T-helper 2 cell treated with Interferon-gamma antibody and Interleukin-4, amounts not matched to agents 5 μg/mL and 100 μg/mL, for 36 hours (primary cell): ENCODE measurements around the gene TEF.

Experiments
- DNase-seq: peaks from one replicate; pipeline ENCODE4 v3.0.0; 2021; ENCODE audit warnings: low spot score
- H3K27ac Mint-ChIP-seq: one replicate; pipeline ENCODE4 v1.8.0; 2021; ENCODE audit warnings: mild to moderate bottlenecking, mixed read lengths
- H3K27me3 Mint-ChIP-seq: one replicate; pipeline ENCODE4 v1.8.0; 2021; ENCODE audit warnings: low read depth, mixed read lengths
- H3K36me3 Mint-ChIP-seq: one replicate; pipeline ENCODE4 v1.8.0; 2021; ENCODE audit warnings: low read depth, mixed read lengths
- H3K4me1 Mint-ChIP-seq: one replicate; pipeline ENCODE4 v1.8.0; 2021; ENCODE audit warnings: low read depth, mixed read lengths
- H3K4me3 Mint-ChIP-seq: one replicate; pipeline ENCODE4 v1.8.0; 2022; ENCODE audit warnings: mild to moderate bottlenecking, moderate library complexity, mixed read lengths
- H3K9me3 Mint-ChIP-seq: one replicate; pipeline ENCODE4 v1.8.0; 2021; ENCODE audit warnings: mixed read lengths

TEF gene

DNA sequence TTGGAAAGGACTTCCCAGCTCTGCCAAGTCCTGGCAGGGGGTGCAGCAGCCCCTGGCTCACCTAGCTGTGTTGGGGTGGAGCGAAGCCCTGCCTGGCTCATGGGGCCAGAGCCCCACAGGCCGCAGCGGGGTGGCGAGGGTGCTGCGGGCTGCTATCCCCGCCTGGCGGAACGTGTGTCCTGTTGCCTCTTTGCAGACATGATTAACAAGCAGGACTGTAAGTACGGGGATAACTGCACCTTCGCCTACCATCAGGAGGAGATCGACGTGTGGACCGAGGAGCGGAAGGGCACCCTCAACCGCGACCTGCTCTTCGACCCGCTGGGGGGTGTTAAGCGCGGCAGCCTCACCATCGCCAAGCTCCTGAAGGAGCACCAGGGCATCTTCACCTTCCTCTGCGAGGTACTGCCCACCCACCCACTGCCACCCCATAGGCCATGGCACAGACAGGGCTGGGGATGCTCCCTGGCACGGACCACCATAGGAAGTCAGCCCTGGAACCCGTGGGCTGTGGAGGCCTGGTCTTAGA, 35.9 kb upstream of the TEF start:
- no peak for DNase-seq
- H3K4me3 Mint-ChIP-seq: no peak overlapping the region
- H3K36me3 Mint-ChIP-seq: peaks cover 27% of the 10 kb centered on the region
- no peaks in the 10 kb centered on the region for H3K27me3 Mint-ChIP-seq
- no peak overlapping the region for H3K27ac Mint-ChIP-seq
- H3K4me1 Mint-ChIP-seq: no peaks in the 10 kb centered on the region
- no peaks in the 10 kb centered on the region for H3K9me3 Mint-ChIP-seq

DNA sequence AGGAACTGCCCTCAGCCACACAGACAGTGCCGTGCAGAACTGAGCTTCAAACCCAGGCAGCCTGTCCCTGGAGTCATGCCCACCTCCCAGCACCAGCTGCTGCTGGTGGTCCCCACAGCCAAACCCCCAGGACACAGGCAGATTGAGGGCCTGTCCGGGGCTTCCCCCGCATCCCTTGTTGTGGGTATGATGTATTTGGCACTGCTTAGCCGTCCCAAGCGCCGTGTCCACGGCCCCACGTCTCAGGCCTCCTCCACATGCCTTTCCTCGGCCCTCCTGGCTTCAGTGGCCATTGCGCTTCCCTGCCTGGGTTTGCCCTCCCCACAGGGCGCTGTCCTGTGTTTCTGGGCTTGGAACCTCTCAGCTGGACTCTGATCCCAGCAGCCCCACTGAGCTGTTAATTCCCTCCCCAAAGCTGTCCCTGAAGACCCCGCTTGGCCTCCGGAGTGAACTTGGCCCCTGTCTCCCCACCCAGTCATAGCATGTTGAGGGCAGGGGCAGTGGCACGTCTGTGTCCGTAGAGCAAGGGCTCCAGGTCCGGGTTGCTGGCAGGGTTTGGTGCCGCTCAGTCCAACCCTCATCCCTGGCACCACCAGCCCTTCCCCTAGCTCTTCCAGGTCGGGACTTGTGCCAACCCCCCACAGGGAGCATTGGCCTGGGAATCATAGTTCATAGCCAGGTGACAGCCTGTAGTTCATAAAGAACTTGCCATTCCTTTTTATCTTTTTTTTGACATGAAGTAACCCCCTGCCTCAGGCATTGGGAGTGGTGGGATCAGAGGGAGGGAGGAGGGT, 34.5 kb upstream of the TEF start:
- no peak overlapping the region for H3K4me3 Mint-ChIP-seq
- H3K9me3 Mint-ChIP-seq: no peaks in the 10 kb centered on the region
- no peak overlapping the region for H3K27ac Mint-ChIP-seq
- DNase-seq: no peak
- H3K27me3 Mint-ChIP-seq: no peaks in the 10 kb centered on the region
- no peaks in the 10 kb centered on the region for H3K4me1 Mint-ChIP-seq
- peaks cover 29% of the 10 kb centered on the region for H3K36me3 Mint-ChIP-seq

DNA sequence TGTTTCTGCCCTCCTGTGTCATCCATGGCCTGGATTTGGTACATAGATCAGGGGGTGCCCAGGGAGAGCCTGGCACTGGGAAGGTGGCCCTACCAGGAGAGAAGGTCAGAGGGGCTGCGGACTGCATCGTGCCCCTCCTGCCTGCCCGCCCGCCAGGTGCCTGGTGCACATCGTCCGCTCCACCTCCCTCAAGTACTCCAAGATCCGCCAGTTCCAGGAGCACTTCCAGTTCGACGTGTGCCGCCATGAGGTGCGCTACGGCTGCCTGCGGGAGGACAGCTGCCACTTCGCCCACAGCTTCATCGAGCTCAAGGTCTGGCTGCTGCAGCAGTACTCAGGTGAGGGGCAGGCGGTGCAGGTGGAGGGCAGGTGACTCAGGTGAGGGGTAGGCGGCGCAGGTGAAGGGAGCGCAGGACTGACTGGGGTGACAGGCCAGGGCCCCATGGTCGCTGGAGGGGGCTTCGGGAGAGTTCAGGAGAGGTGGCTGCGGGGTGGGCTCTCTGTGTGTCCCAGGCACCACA, 32.7 kb upstream of the TEF start:
- Mint-ChIP-seq H3K4me3 (no peak overlapping the region), H3K36me3 (peaks cover 31% of the 10 kb centered on the region), H3K4me1 (no peaks in the 10 kb centered on the region), H3K9me3 (no peaks in the 10 kb centered on the region), H3K27me3 (no peaks in the 10 kb centered on the region), H3K27ac (no peak overlapping the region)
- no peak for DNase-seq

DNA sequence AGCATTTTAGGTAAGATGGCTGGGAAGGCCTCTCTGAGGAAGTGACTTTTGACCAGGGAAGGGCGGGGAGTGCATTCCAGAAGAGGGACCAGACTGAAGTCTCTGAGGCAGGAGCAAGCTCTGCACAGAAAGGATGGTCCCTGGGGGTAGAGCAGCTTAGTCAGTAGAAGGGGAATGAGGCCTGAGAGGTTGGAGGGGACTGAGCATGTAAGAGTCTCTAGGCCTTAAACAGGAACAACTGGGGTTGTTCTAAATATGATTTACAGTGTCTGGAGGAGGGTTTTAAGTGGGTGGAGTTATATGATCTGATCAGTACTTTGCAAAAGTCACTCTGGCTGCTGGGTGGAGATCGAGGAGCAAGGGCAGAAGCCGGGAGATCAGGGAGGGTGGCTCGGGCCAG, 31.7 kb upstream of the TEF start:
- H3K9me3 Mint-ChIP-seq: no peaks in the 10 kb centered on the region
- H3K36me3 Mint-ChIP-seq: peaks cover 28% of the 10 kb centered on the region
- no peak overlapping the region for H3K4me3 Mint-ChIP-seq
- DNase-seq: no peak
- peak overlapping the region; percentile 15 for H3K27ac Mint-ChIP-seq
- no peaks in the 10 kb centered on the region for H3K4me1 Mint-ChIP-seq
- H3K27me3 Mint-ChIP-seq: no peaks in the 10 kb centered on the region

DNA sequence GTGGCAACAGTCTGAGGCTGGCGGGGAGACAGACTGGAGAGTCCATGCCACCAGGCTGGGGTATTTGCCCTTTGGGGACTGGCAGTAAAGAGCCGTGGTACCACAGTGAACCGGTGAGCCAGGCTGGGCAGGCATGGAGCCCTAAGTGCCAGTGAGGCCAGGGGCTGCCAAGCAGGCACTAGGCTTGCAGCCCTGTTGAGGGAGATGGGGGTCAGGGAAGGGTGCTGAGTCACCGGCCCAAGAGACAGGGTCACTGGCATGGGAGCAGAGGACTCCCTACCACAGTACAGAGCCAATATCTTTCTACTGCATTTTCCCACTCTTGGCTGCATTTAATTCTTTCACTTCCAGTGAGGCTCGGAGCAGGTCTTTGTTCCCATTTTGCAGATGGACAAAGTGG, 30.7 kb upstream of the TEF start:
- H3K4me1 Mint-ChIP-seq: no peaks in the 10 kb centered on the region
- no peak for DNase-seq
- peaks cover 28% of the 10 kb centered on the region for H3K36me3 Mint-ChIP-seq
- H3K27ac Mint-ChIP-seq: no peak overlapping the region
- H3K9me3 Mint-ChIP-seq: no peaks in the 10 kb centered on the region
- no peak overlapping the region for H3K4me3 Mint-ChIP-seq
- H3K27me3 Mint-ChIP-seq: no peaks in the 10 kb centered on the region

DNA sequence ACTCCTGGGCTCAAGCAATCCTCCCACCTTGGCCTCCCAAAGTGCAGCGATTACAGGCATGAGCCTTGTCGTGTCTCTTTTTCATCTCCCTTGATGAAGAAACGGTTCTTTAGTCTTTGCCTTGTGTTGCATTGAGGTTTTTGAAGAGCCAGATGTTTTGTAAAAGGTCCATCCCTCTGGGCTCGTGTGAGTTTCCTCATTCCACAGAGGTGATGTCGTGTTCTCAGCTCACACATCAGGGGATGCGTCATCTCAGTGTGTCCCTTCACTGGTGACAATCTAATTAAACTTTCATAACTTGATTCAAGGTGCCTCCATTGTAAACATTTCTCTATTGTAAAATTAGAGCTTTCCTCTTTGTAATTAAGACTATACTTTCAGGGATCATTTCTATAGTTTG, 29.7 kb upstream of the TEF start:
- Mint-ChIP-seq H3K9me3 (no peaks in the 10 kb centered on the region), H3K36me3 (peaks cover 30% of the 10 kb centered on the region), H3K27me3 (no peaks in the 10 kb centered on the region), H3K27ac (no peak overlapping the region), H3K4me3 (no peak overlapping the region), H3K4me1 (no peaks in the 10 kb centered on the region)
- DNase-seq: no peak

DNA sequence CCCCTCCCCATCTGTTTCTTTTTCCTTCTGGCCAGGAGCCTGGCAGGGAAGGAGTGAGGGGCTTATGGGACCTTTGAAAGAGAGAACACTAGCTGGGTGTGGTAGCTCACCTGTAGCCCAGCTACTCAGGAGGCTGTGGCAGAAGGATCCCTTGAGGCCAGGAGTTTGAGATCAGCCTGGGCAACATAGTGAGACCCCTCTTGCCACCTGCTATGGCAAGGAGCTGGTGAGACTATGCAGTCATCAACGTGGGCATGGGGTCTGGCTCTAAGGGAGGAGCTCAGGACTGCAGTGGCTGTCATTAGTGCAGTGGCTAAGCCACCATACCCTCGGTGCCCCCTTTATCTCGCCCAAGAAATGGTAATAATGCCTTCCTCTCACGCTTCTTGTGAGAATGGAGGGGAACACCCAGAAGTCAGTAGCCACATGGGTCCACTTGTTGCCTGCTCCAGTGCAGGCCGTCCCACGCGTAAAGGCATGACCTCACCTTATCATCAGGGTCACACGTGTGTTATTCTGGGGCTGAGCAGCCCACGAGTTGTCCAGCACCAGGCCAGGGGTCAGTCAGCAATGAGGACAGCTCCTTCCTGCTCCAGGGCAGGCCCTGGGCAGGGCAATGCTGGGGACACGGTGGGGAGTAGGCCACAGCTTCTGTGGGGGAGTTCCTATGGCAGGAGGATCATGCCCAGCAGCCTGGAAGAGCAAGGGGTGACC, 27.7 kb upstream of the TEF start:
- no peaks in the 10 kb centered on the region for H3K4me1 Mint-ChIP-seq
- no peaks in the 10 kb centered on the region for H3K27me3 Mint-ChIP-seq
- no peak overlapping the region for H3K4me3 Mint-ChIP-seq
- no peak for DNase-seq
- peaks cover 23% of the 10 kb centered on the region for H3K36me3 Mint-ChIP-seq
- no peak overlapping the region for H3K27ac Mint-ChIP-seq
- H3K9me3 Mint-ChIP-seq: no peaks in the 10 kb centered on the region

DNA sequence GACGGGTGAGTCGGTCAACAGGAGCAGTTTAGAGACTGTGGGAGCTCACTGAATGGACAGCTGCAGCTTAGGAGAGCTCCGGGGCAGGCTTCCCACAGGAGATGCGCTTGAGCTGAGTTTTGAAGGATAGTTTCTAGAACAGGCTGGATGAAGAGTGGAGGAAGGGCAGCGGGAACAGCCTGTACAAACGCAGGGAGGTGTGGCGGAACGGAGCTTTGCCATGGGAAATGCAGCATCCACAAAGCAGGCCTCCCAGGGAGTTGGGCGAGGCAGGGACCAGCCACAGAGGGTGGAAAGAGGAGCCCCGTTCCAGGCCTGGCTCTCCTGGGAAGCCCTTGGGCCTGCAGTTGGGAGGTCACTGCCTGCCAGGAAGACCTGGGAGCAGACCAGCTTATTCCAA, 26.8 kb upstream of the TEF start:
- no peak overlapping the region for H3K4me3 Mint-ChIP-seq
- no peaks in the 10 kb centered on the region for H3K4me1 Mint-ChIP-seq
- peaks cover 24% of the 10 kb centered on the region for H3K36me3 Mint-ChIP-seq
- H3K27ac Mint-ChIP-seq: no peak overlapping the region
- DNase-seq: no peak
- no peaks in the 10 kb centered on the region for H3K27me3 Mint-ChIP-seq
- no peaks in the 10 kb centered on the region for H3K9me3 Mint-ChIP-seq

DNA sequence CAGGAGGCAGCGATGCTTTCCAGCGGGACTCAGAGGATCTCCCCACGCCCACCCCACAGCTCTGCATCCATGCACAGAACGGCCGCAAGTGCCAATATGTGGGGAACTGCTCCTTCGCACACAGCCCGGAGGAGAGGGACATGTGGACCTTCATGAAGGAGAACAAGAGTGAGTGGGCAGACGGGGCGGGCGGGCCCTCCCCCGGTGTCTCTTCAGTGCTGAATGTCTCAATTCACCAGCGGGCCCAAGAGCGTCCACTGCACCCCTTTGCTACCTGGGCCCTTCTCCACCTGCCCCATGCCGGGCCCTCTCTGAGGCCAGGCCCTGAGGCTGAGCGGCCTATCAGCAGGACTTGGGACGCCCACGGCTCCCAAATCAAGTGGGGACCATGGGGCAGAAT, 25.8 kb upstream of the TEF start:
- Mint-ChIP-seq H3K27ac (no peak overlapping the region), H3K36me3 (peaks cover 17% of the 10 kb centered on the region), H3K4me3 (no peak overlapping the region), H3K9me3 (no peaks in the 10 kb centered on the region), H3K4me1 (no peaks in the 10 kb centered on the region), H3K27me3 (no peaks in the 10 kb centered on the region)
- DNase-seq: no peak

DNA sequence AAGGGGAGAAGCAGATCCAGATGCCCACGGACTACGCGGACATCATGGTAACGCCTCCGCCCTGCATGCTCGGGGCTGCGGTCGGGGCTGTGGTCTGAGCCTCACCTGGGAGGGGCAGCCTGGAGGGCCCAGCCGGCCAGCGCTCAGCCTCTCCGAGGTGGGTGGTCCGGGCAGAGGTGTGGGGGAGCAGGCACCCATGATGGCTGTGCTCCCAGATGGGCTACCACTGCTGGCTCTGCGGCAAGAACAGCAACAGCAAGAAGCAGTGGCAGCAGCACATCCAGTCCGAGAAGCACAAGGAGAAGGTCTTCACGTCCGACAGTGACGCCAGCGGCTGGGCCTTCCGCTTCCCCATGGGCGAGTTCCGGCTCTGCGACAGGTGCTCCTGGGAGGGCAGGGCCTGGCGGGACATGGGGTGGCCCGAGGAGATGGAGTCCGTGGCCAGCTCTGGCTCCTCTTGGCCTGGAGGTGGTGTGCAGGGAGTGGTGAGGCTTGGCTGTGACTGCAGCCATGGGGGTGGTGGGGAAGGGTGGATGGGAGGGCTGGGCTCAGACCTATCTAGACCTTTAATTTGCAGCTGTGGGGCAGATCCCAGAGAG, 25.2 kb upstream of the TEF start:
- Mint-ChIP-seq H3K36me3 (peaks cover 17% of the 10 kb centered on the region), H3K4me1 (no peaks in the 10 kb centered on the region), H3K27me3 (no peaks in the 10 kb centered on the region), H3K9me3 (no peaks in the 10 kb centered on the region), H3K27ac (no peak overlapping the region), H3K4me3 (no peak overlapping the region)
- no peak for DNase-seq

DNA sequence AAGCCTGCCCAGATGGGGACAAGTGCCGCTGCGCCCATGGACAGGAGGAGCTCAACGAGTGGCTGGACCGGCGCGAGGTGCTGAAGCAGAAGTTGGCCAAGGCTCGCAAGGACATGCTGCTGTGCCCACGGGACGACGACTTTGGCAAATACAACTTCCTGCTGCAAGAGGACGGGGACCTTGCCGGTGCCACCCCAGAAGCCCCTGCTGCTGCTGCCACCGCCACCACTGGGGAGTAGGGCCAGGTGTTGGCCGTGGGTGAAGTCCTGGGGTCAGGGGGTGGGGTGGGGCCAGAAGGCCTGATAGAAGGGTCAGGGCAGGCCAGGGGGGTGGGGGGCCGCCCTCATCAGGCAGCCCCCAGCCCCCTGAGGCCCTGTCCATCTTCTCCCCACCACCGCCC, 24.6 kb upstream of the TEF start:
- Mint-ChIP-seq H3K4me1 (no peaks in the 10 kb centered on the region), H3K36me3 (peaks cover 14% of the 10 kb centered on the region), H3K27me3 (no peaks in the 10 kb centered on the region), H3K27ac (no peak overlapping the region), H3K4me3 (no peak overlapping the region), H3K9me3 (no peaks in the 10 kb centered on the region)
- DNase-seq: no peak

DNA sequence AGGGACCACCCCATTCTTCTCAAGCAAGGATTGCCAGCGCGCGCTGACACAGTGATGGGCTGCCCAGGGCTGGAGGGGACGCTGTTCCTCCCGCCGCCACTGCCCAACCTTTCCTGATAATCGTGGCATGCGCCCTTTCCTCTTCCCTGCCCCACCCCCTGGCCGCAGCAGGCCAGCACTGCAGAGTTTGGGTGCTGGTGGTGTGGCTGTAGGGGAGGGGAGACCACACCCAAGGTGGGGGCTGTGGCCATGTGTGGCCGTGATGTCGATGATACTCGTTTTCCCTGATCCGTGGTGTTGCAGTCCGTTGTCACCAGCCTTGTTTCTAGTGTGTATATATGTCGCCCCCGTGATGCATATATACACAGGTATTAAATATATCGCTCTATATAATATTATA, 22.8 kb upstream of the TEF start:
- Mint-ChIP-seq H3K27ac (no peak overlapping the region), H3K27me3 (no peaks in the 10 kb centered on the region), H3K4me3 (no peak overlapping the region), H3K36me3 (peaks cover 9% of the 10 kb centered on the region), H3K4me1 (no peaks in the 10 kb centered on the region), H3K9me3 (no peaks in the 10 kb centered on the region)
- no peak for DNase-seq

DNA sequence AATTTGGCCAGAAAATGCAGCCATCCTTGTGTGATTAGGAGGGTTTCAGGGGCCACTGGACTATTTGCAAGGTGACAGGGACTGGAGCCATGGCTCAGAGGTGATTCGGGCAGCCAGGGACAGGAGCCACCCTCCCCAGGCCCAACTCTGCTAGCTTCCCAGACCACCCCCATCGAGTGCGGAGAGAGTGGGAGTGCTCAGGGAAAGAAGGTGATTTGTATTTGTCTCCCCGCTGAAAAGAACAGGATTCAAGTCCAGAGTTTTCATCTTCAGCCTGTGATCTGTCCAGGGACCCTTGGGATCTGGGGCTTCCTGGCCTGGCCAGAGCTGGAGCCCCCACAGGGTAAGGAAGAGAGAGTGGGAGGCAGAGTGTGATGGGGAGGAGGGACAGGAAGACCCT, 22.4 kb upstream of the TEF start:
- Mint-ChIP-seq H3K9me3 (no peaks in the 10 kb centered on the region), H3K27ac (no peak overlapping the region), H3K4me3 (no peak overlapping the region)

DNA sequence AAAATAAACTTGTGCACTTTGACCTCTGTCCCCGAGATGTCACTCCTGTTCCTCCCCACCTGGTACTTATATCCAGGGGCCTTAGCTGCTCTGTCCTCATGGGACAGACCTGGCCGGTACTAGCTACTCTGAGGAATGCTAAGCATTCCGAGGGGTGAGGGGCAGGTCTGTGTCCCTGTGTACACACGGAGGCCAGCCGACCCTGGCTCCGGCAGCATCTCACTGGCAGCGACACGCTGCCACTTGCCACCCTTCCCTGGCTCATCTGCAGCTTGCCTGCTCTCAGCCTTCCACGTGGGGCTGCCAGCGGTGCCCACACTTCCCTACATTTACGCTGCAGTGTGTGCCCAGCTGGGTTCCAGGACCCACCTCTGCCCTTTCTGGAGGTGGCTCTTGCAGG, 21.6 kb upstream of the TEF start:
- Mint-ChIP-seq H3K4me3 (no peak overlapping the region), H3K9me3 (no peaks in the 10 kb centered on the region), H3K4me1 (no peaks in the 10 kb centered on the region), H3K36me3 (peaks cover 8% of the 10 kb centered on the region), H3K27me3 (no peaks in the 10 kb centered on the region), H3K27ac (no peak overlapping the region)
- DNase-seq: no peak

More for the DNA sequence above, 22.4 kb upstream of the TEF start:
- Mint-ChIP-seq H3K27me3 (no peaks in the 10 kb centered on the region), H3K36me3 (peaks cover 9% of the 10 kb centered on the region), H3K4me1 (no peaks in the 10 kb centered on the region)
- no peak for DNase-seq
